ENCODE measurements around the gene NAP1L1.
"Not testable (repeated sequence)": the region's sequence is repeated elsewhere in the genome, so short reads cannot be mapped to it uniquely, and the experiment has no call there.

Gene NAP1L1

GRCh38 chr12:76020281-76020680 lies 64.2 kb downstream of the NAP1L1 start:
- no peak for FAIRE-seq

DNA sequence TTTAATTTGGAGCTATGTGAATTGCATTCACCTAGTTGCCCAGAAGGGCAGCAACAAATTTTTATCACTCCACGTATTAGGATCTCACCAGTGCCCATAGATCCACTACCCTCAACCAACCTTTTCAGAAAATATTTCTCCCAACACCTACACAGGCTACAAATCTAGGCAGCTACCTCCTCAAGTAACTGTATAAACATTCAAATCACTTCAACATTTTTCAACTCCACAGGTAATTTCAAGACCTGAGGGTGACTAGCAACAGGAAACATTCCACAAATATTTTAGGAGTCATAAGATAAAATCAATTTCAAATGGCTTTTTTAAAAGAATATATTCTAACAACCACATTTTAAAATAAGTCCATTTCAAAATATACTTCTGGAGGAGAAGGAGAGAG lies 65.8 kb downstream of the NAP1L1 start:
- no peak for FAIRE-seq

DNA sequence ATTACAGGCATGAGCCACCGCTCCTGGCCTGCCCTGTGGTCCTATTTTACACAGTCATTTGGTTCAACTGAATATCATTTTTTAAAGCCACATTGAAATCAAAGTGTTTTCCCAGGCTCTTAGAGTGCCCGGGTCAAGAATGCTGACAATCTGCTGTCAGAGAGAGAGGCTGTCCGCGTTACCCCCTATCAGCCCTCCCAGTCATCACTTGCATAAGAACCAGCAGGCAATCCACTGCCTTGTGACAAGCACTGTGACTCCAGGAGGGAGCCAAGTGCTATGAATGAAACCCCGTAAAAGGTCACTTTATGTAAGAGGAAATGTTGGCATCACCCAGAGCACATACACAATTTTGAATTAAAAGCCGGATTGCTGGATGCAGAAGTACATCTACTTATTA lies 66.4 kb downstream of the NAP1L1 start:
- FAIRE-seq = no peak

DNA sequence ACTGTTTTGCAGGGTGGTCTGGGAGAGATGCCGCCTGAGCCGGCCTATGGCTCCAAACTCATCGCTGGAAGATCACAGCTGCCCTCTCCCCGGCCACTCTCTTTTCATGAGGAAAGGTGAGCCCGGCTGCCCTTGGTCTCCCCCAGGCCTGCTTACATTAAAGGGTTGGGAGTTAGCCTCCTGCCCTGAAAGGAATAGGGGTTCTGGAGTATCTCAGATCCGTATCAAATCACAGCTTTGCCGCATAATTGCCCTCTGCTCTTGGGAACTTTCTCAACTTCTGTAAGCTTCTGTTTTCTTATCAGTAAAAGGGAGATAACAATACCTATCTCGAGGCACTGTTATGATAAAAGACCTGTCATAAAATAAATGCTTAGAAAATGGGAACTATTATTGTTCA lies 70.5 kb downstream of the NAP1L1 start:
- no peak for FAIRE-seq

DNA sequence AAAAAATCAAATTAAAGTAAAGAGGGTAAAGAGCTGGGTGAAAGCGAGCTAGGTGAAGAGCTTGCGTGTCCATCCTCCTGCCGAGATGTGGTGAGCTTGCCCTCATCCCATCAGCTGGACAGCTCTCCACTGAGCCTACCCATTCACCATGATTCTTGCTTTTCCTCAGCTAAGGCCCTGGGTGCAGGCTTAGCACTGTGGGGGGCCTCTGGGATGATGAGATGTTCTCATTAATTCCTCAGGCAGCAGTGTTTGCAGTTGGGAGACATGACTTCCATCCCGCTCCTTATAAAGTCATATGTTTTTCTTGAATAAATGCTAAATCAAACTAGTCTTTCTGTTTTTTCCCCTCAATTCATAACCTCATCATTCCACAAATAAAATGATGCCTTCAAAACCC lies 70.9 kb downstream of the NAP1L1 start:
- no peak for FAIRE-seq

GRCh38 chr12:76012644-76013043 lies 71.8 kb downstream of the NAP1L1 start:
- FAIRE-seq = no peak

DNA sequence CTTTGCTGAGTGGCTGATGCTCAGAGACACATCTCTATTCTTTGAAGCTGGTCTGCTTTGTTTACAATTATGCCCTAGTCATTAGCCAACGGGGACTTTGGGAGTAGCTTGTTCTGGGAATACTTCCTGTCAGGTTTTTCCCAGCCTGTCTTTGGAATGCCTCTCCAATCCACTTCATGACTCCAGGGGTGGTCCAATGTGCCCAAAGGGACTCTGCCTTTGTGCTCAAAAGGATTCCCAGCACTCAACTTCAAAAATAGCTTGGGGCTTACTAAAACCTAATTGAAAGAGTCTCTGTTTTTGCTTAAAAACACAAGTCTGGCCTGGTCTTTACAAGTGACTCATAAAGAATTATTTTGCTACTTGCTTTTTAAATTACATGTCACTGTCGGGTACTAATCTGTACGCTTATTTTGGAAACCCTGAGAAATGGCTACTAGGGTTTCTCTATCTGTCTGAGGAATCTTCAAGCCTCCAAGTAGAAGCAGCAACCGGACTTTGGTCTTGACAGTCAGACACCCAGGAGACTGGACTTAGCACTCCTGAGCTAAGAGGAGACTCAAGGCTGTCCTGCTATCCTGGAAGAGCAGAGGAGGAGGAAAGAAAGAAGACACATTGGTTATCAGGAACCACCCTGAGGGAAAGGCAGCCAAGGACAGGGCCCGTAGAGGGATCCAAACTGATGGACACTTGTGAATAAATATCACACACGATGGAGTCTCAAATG lies 73.6 kb downstream of the NAP1L1 start:
- no peak for FAIRE-seq

GRCh38 chr12:76008428-76008827 lies 76.1 kb downstream of the NAP1L1 start:
- no peak for FAIRE-seq

GRCh38 chr12:76007640-76008039 lies 76.8 kb downstream of the NAP1L1 start:
- FAIRE-seq = no peak

GRCh38 chr12:76006028-76006925 lies 78.2 kb downstream of the NAP1L1 start:
- no peak for FAIRE-seq

DNA sequence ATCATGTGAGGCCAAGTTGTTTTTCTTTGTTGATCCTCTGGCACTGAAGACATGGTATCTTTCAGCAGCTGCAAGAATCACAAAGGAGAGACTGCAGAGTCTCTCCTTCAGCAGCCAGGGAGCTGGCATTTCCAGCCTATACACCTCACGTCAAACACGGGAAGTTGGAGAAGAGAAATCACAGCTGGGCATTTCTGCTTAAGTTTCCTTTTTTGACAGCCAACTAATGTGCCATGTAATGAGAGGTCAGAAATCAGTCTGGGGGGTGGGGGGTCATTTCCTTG lies 81.2 kb downstream of the NAP1L1 start:
- no peak for FAIRE-seq

GRCh38 chr12:76002598-76003354 lies 81.7 kb downstream of the NAP1L1 start:
- FAIRE-seq = no peak

- no peak for FAIRE-seq
These were observed 86.0 kb downstream of the NAP1L1 start for GRCh38 chr12:75998292-75999063.

GRCh38 chr12:75997658-75998057 lies 86.8 kb downstream of the NAP1L1 start:
- no peak for FAIRE-seq

- no peak for FAIRE-seq
These were observed 87.5 kb downstream of the NAP1L1 start for GRCh38 chr12:75996861-75997447.

DNA sequence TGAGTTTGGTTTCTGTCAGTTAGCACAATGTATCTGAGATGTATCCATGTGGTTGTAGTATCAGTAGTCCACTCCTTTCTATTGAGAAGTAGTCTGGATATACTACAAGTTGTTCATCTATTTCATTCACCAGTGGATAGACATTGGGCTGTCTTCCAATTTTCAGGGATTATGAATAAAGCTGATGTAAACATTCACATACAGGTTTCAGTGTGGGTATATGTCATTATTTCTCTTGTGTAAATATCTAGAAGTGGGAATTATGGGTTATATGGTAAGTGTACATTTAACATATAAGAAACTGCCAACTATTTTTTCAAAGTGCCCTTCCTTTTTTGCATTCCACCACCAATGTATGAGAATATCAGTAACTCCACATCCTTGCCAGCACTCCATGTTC lies 88.8 kb downstream of the NAP1L1 start:
- no peak for FAIRE-seq

GRCh38 chr12:75994069-75994740 lies 90.3 kb downstream of the NAP1L1 start:
- FAIRE-seq = no peak

- FAIRE-seq = no peak
These were observed 92.7 kb downstream of the NAP1L1 start for GRCh38 chr12:75991753-75992152.

DNA sequence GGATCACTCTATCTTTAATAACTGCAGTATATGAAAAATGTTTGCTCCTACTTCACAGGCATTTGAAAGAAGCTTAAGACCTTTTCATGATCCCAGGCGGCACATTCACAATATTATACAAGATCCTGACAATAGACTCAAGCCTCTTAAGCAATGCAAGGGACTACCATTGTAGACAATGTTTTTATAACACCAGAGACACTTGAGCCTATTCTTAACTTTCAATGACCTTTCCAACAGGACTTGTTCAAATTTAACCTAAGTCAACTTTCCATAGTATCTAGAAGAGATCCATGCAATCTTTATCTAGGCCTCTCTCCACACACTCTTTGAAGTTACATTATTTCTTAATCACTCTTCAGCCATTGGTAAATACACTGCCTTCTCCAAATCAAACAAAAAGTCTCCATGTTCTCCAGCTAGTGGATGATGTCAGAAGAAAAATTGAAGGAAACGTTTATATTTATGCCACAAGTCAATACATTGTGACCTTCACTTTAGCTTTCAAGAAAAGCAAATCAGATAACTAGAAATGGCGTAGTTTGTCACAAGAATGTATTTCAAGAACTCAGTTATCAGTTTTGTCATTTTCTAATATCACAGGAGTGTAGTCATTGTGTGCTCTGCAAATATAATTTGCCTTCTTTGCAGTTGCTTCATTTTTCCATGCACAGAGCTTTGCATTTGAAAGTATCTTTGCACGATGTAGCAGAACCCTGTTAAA lies 94.1 kb downstream of the NAP1L1 start:
- no peak for FAIRE-seq

GRCh38 chr12:75987709-75988108 lies 96.8 kb downstream of the NAP1L1 start:
- FAIRE-seq = not testable (repeated sequence)

Data from TTC549 (cell line).